GM21367 (cell line): ENCODE results near the gene ESM1.

Source experiments
- ATAC-seq: cut with Tn5 transposase; IDR thresholded peaks from one replicate; pipeline ENCODE4 v1.9.1; 2021; ENCODE audit not compliant: unreplicated experiment

The ESM1 gene

DNA sequence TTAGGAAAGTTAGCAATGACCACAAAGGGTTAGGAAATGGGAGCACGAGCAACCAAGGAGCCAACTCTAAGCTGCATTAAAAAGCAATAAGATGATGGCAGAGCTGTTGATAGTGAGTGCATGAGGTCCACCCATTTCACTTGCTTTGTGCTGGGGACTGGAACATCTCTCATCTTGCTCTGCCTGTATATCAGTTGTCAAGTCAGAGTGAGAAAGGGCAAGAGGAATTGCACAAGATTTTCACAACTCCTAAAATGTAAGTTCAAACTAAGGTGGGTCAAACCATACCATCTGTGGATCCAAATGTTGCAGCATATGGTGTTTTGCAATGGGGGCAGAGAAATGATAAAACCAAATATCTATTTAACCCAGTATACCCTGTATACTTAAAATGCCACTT lies 2.8 kb upstream of the ESM1 start:
- ATAC-seq: no peak

GRCh38 chr5:54986269-54986654 lies 869 bp upstream of the ESM1 start:
- ATAC-seq: no peak

DNA sequence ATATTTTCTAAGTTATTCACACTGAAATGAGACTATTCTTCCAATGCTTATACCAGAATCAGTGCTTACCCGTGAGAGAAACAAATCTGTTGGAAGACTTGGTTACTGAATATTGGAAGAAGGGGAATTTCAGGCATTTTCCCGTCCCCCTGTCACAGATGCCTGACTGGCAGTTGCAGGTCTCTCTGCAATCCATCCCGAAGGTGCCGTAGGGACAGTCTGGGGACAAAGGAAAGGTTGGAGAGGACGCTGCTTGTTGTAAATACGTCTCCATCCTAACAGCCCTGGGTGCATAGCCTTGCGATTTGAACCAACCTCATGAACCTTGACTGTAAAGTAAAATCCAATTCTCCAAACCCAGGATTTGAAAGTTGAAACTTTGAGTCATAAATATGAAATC lies 3.5 kb downstream of the ESM1 start:
- no peak for ATAC-seq

GRCh38 chr5:54975701-54976100 lies 9.7 kb downstream of the ESM1 start:
- no peak for ATAC-seq

DNA sequence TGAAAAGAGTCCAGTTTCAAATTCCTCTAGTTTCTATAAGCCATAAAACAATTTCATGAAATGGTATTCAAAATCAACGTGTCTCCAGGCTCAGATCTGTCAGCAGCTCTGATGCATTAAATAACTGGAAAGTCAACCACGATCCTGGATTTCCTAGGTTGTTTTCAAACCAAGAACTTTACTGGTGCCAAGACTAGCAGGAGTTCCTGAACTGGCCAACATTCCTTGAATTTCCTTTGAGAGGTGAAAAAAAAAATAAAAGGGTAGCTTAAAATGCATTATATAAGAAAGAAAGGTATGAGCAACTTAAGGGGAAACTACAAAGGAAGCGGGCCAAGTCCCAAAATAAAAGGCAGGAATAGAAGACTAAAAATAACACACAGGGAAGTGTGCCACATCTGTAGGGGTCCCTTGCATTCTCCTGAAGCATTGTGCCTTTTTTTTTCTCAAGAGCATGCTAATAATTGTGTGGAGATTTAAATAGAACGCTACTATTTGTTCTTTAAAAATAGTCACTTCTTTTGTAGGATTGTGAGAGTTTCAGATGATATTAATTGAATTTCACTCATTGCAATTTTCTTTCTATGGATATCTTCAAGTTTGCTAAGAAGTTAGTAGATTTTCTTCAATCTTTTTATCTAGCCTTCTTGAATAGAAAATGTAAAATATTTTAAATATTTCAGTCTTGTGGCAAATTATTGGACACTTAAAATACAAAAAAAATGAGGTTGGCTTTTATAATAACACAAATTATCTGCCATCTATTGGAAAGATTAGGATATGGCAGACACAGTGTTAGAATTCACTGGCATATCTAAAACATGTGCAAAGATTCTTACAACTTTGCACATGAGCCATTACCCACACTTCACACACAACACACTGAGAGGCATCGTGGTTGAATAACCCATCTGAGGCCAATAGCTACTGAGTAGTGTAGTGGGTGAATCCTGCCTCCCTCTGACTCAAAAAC lies 15.3 kb downstream of the ESM1 start:
- no peak for ATAC-seq

DNA sequence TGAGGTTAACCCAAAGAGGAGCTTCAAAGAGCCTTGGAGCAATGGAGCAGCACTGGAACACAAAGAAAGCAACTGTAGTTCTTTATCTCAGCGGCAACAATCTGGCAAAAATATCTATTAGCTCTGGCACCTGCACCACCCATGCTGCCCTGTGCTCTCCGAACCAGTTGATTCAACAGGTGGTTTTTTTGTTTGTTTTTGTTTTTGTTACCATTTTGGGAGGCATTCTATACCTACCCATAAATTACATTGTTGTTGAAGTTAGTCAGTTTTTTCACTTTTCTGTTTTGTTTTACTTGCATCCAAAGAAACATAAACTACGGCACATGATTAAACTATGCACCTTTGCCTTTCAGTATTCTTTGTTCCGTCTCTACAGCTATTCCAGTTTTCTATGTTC lies 16.2 kb downstream of the ESM1 start:
- ATAC-seq: no peak

DNA sequence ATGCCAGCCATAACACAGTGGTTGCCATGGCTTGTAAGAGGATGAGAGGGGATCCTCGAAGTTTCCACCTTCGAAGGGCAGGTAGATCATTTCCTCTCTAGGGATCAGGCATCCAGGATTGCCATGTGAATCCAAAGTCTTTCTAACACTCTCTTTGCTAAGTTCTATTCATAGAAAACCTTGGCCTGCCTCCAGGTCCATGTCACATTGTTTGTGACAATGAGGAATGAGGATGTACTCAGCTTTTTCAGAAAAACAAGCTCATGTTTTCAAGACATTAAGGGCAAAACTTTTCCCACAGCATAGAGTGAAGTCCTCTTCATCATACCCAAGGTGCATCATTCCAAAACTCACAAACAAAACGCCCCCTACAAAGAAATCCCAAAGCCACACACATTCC lies 19.6 kb downstream of the ESM1 start:
- no peak for ATAC-seq

DNA sequence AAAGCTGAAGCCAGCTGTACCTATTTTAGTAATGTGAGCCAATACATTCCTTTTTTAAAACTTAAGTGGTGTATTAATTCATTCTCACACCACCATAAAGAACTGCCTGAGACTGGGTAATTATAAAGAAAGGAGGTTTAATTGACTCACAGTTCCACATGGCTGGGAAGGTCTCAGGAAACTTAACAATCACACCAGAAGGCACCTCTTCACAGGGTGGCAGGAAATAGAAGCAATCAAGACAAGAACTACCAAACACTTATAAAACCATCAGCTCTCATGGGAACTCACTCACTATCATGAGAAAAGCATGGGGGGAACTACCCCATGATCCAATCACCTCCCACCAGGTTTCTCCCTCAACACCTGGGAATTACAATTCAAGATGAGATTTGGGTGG lies 21.0 kb downstream of the ESM1 start:
- no peak for ATAC-seq

DNA sequence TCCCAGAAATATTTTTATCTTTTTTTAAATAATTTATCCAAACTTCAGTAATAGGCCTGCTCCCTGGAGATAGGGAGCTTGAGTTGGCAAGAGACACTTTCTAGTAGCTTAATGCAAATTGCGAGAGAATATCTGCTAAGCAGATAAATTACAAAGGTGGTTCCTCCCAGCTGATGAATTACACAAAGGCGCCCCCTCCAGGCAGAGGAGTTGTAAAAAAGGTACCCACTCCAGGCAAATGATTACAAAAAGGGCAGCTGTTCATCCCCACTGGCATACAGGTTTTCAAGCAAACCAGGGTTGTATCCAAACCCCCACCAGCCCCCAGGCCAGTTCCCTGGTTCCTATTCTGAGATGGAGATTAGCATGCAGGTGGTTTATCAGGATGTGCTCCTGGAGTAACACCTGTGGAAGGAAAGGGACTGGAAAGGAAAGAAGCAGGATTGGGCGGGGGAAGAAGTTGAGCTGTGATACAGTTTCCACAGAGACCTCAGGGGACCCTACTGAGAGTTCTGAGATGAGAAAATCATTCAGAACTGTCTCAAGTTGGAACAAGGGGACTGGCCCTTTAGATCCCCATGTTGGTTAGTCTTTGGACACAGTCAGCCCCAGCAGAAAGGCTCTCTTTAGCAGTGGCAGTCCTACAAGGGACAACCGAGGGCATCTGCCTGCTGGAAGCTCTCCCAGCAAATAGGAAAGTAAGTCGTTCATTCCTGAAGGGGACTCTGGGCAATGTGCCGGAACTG lies 25.5 kb downstream of the ESM1 start:
- no peak for ATAC-seq

- no peak for ATAC-seq
These were observed 28.5 kb downstream of the ESM1 start for GRCh38 chr5:54956922-54957321.

- ATAC-seq: no peak
These were observed 38.2 kb downstream of the ESM1 start for GRCh38 chr5:54947187-54947586.

- ATAC-seq: no peak
These were observed 39.0 kb downstream of the ESM1 start for GRCh38 chr5:54946306-54946819.

- no peak for ATAC-seq
These were observed 41.0 kb downstream of the ESM1 start for GRCh38 chr5:54944364-54944763.

GRCh38 chr5:54942064-54942778 lies 43.2 kb downstream of the ESM1 start:
- ATAC-seq: no peak

- ATAC-seq: no peak
These were observed 49.2 kb downstream of the ESM1 start for GRCh38 chr5:54936201-54936600.

DNA sequence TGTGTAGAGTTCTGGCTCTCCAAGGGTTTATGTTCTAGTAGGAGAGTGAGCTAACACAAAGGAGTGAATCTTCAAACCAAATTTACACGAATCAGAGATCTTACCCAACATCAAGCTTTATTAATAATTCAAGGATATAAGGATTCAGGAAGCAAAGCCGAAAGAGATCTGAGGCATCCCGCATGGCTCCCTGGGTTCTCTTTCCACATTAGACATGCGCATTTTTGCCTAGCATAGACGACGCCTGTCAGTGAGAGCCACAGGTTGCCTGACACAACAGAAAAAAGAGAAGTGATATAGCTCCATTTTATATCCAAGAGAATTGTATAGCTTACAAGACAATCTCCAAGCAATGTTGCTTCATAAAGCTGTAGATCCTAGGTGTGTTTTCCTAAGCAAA lies 52.6 kb downstream of the ESM1 start:
- no peak for ATAC-seq

DNA sequence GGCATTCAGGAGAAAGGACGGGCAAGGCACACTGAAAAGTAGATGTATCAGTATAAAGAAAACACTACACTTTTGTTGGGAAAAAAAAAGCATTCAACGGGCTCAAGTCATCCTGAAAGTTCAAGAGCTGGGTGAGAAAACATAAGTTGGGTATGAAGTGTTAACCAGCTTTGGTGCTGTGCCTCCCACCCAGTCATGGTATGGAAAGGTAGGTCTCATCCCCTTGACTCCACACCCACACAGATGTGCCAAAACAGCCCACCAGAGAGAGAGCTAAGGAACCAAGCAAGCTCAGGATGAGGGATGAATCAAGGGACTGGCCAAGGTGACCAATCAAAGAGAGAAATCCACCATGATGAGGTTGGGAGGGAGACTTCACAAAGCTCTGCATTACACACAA lies 54.7 kb downstream of the ESM1 start:
- ATAC-seq: no peak
